A673 (cell line): ENCODE data around the gene NPRL2.

Experiments used
- EZH2 ChIP-seq: fragments of 200-600 bp; sonication (generic); IDR thresholded peaks from 2 replicates; pipeline ENCODE4 v1.6.1; 2017; ENCODE audit warnings: borderline replicate concordance, low read depth, mild to moderate bottlenecking, mixed read lengths, antibody characterized with exemption, low read length; ENCODE audit not compliant: poor library complexity, severe bottlenecking
- TF ChIP-seq, protein P1 (sequence below): fragments of 300-800, 200-600 bp; sonication (generic); conservative IDR thresholded peaks from 2 replicates; pipeline ENCODE4 v1.5.1; 2017; ENCODE audit warnings: low read depth, mild to moderate bottlenecking, antibody characterized with exemption, low read length, moderate library complexity, mixed read lengths

DNA sequence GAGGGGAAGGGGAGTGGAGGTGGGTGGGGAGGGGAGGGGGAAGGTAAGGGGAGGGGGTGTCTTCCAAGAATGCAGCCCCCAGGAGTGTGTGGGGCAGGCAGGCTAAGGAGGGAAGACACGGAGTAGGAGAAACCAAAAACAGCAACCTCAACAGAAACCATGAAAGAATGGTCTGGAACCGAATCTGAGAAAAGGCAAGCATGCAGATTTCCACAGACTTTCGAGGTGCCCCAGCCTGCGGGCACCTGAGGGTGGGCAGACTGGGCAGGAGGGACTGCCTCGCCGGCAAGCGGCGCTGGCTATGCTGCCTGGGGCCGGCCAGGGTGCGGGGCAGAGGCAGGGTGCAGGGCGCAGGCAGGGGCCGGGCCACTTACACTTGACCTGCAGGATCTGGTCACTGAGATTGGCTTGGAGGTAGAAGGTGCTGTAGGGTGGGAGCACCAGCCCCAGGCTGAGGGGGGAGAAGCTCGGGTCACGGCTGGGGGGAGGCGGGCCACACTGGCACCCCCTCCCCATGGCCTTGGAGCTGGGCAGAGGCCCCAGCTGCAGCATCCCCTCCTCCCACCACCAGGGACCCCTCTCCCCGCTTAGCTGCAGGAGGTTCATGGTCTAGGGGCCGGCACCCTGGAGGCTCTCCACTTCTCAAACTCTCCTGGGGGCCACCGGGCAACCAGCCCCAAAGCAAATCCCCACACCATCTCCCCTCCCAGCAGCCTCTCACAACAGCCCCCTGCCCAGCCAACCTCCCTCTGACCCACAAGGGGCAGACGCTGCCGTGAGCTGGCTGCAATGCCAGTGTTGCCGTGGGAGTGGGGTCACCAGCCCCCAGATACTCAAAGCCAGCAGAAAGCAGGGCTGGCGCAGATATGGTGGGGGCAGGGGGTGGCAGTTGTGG lies 24.0 kb upstream of the NPRL2 start:
- TF ChIP-seq, protein P1, sequence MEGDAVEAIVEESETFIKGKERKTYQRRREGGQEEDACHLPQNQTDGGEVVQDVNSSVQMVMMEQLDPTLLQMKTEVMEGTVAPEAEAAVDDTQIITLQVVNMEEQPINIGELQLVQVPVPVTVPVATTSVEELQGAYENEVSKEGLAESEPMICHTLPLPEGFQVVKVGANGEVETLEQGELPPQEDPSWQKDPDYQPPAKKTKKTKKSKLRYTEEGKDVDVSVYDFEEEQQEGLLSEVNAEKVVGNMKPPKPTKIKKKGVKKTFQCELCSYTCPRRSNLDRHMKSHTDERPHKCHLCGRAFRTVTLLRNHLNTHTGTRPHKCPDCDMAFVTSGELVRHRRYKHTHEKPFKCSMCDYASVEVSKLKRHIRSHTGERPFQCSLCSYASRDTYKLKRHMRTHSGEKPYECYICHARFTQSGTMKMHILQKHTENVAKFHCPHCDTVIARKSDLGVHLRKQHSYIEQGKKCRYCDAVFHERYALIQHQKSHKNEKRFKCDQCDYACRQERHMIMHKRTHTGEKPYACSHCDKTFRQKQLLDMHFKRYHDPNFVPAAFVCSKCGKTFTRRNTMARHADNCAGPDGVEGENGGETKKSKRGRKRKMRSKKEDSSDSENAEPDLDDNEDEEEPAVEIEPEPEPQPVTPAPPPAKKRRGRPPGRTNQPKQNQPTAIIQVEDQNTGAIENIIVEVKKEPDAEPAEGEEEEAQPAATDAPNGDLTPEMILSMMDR: no peak
- TF ChIP-seq EZH2: no peak
